Stimulated activated CD8-positive, alpha-beta memory T cell treated with anti-CD3 and anti-CD28 coated beads, Interleukin-15, amount 100 ng/mL, for 48 hours (primary cell): ENCODE data around the gene CDH4.

ENCODE experiments used
- DNase-seq, 2 donors: peaks; one replicate each; pipeline ENCODE4 v3.0.0-alpha.2; 2020; ENCODE audit warnings: low read depth in 2 of 2

CDH4 gene

DNA sequence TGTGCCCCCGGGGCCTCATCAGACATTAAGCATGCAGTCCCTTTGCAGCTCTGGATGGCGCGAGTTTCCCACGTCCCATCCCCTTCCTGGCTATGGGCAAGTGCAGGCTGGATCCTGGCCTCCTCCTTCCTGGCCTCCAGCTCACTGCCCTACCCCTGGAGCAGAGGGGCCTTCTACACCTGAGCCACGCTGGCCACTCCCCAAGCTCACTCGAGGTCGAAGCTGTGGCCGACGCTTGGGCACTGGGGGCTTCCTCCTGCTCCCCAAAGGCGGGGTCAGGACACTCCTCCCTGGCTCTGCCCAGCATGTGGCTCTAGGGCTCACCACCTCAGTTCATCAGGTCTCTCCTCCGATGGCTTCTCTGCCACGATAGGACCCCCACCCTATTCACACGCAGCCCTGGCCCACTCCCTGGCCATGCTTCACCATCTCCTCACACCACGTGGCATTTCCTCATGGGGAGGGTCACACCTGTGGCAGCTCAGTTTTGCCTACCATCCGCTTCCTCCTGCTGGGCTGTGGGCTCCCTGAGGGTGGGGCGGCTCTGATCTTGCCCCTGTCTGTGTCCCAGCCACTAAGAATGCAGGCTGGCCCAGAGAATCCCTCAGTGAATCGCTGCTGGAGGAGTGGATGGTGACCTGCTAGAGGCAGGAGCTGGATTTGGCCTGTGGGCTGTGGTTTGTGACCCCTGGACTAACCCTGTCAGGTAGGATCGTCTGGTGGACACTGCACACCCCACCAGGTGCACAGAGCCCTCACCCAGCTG is 532.9 kb downstream of the CDH4 start:
- no peak for DNase-seq

DNA sequence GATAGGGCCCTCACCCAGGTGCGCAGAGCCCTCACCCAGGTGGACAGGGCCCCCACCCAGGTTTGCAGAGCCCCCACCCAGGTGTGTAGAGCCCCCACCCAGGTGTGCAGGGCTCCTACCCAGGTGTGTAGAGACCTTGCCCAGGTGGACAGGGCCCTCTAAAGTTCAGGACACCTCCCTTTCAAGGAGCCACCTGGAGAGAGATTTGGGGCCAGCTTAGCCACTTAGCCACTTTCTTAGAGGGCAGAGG is 533.4 kb downstream of the CDH4 start:
- no peak for DNase-seq

DNA sequence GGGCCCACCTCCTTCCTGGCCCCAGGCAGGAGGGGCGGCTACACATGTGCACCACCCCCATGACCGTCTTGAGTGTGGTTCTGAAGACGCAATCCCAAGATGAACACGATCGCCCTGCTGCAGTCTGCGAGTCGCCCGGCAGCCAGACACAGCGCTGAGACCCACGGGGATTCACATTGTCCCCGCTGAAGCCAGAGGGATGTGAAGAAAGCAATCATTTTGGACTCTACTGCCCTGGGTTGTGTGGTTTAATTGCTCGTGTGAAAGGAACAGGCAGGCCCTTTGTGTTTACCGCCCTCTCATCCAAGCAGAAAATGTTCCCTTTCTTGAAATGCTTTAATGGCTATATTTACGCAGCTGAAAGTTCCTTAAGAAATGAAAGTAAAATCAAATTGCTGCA is 534.2 kb downstream of the CDH4 start:
- DNase-seq, result no peak

DNA sequence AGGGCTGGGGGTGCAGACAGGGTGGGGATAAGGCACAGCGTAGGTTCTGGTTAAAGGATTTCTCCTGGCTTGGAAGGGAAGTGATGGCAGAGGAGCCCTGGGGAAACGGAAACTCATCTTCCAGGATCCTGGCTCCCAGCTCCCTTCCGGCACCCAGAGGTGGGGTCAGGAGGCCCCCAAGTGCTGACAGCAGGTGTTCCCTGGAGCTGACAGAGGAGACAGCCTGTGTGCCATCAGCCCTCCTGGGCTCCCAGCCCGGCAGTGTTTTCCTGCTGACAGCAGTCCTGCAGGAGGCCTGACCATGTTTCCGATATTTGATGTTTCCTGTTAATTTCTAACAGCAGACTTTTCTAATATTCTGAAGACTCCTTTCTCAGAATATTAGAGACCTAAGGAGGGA is 536.3 kb downstream of the CDH4 start:
- DNase-seq, result no peak

DNA sequence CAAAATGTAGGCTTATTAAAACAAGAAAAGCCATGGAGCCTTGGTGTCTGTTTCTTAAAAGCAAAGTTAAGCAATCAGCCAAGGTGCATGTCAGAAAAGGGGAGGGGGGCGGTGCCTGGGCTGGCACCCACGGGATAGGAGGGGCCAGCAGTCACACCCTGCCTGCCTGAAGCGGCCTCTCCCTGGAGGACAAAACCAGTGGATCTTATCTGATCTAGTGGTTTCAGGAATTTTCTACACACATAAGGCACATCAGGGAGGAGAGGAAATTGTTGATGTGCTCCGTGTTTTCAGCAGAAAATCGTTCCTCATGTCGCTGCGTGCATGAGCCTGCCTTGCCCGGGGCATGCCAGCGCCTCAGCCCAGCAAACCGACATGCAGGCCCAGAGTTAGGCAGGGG is 537.3 kb downstream of the CDH4 start:
- no peak for DNase-seq

DNA sequence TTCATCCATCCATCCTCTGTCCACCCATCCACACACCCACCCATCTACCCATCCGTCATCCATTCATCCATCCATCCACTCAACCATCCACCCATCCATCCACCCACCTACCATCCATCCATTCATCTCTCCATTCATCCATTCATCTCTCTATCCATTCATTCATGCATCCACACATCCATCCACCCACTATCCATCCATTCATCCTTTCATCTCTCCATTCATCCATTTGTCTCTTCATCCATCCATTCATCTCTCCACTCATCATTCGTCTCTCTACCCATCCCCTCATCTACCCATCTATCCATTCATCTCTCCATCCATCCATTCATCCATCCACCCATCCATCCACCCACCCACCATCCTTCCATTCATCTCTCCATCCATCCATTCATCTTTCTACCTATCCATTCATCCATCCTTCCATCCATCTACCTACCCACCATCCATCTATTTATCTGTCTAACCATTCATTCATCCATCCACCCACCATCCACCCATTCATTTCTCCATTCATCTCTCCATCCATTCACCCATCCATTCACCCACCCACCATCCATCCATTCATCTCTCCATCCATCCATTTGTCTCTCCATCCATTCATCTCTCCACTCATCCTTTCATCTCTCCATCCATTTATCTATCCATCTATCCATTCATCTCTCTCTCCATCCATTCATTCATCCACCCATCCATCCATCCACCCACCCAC is 538.2 kb downstream of the CDH4 start:
- DNase-seq, result no peak

DNA sequence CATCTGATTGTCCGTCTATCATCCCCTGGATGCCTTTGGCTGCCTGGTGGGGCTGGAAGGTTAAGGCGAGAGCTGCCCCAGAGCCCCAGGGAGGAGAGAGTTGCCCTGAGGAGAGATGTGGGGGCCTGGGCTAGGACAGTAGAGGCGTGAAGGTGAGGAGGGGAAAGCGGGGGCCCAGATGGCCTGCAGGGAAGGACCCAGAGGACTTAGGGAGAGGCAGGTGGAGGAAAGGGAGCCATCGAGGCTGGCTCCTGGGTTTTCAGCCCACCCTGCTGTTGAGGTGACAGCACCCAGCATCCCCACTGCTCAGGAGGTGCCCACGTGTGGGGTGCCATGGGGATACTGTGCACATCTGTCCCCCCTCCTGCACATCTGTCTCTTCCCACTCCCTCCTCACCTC is 539.9 kb downstream of the CDH4 start:
- DNase-seq, result no peak

DNA sequence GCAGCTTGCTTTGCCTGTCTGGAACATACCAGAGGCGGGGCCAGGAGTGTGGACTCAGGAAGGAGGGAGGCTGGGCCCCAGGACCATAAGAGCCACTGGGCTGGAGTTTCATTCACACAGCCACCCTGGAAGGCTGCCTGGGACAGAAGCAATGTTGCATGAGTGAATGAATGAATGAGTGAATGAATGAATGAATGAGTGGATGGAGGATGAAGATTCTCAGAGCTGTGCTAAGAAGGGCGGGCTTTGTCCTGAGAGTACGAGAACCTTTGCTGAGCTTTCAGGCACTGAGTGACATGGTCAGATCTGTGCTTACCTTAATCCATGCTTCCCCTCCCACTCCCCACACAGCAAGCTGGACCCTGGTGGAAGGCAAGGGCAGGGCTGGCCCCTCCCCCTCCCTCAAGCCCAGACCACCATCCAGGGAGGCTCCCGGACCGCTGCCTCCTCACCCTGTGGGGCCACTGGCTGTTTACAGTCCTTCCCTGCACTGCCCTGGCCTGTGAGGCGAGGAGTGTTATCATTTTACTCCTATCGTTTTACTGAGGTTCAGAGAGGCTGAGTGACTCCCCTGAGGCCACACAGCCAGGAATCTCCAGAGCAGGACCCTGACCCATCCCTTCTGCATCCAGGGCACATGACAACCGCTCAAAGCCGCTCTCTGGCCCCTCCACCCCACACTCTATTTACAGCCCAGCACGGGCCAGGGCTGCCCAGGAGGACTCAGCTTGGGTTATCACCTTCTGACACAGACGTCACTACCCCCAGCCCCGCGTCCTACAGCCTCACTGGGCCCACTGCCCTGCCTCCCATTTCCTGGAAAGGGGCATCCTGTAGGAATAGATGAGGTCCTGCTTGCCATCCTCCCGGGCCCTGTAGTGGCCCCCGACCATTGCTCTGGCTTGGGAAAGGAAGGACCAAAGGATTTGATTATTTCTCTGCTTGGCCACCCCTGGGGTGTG is 543.9 kb downstream of the CDH4 start:
- DNase-seq, result no peak

DNA sequence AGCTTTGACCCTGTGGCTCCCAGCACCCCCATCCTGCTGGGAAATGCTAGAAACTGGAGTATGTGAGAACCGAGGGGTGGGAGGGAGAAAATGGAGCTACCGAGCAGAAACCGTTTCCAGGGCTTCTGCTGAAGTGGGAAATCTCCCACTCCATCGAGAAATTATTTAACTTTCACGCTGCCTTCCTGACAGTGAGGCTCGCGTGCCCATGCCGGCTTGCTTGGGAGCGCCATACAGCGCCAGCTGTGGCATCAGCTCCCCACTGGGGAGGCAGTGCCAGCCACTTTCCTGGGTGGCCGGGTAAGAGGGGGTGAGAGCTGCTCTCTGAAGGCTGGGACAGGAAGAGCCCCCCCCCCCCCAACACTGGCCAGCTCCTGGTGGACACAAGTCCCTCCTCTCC is 544.7 kb downstream of the CDH4 start:
- no peak for DNase-seq

DNA sequence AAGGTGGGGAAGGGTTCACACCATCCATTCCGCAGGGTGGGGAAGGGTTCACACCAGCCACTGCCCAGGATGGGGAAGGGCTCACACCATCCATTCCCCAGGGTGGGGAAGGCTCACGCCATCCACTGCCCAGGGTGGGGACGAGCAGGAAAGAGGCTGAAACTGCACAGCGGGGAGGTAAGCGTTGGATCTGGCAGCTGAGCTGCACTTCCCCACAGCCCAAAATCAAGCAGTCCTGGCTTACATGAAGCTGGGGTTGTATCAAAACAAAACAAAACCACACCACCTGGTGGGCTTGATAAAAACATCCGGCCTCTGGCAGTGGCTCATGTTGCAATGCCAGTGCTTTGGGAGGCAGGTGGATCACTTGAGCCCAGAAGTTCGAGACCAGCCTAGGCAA is 545.1 kb downstream of the CDH4 start:
- no peak for DNase-seq

DNA sequence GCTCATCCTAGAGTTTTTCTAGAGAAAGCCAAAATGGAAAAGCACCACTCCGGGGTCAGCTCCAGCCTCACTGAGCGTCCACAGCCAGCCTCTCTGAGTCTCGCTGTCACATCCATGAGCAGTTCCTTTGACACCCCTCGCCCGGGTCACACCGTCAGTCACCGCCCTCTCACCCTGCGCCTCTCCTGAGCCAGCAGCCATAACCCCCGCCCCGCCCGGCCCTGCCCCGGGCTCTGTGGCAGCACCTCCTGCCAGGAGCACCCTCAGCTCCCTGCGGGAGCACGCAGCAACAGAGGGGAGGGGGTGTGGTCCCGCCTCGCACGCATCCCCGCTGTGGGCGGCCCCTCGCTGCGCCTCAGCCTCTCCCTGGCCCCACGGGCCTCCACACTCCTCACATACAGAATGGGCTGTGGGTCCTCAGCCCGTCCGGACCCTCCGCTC is 545.9 kb downstream of the CDH4 start:
- DNase-seq, result no peak

DNA sequence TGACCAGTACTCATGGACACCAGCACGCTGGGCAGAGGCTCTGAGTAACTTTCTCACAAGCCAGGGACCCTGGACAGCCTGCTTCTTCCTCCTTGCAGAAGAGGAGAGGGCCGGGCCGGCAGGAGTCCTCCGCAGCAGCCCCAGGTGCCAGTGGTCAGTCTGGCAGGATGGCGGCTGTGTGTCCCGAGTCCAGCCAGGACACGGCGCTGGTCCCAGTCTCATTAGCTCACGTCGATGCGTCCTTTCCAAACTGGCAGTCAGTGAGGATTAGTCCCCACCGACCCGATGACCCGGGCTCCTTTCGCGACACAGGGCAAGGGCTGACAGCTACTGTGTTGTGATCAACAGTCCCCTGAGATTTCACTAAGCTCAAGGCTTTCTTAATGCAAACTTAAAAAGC is 546.6 kb downstream of the CDH4 start:
- DNase-seq, result no peak

DNA sequence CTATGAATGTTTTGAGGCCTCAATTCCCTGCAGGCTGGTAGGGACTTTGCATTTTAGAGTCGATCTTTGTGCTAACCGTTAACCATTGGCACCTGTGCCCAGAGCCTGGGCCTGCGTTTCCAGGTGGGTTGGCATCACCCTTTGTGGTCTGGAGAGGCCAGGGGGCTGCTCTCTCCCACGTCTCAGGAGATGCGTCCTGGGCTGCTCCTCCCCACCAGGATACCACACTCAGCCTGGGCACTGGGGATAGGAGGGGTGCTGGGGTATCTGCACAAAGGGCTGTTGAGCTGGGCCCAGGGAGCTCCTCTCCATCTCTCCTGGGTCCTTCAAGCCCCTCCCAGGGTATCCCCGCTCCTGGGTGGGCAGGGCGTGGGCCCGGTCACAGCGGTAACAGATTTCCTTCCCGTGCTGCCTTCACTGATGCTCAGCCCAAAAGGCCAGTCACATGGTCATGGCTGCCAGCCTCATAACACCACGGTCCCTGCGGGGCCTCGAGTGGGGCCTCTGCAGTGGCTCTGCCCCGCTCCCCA is 547.4 kb downstream of the CDH4 start:
- DNase-seq, result no peak

DNA sequence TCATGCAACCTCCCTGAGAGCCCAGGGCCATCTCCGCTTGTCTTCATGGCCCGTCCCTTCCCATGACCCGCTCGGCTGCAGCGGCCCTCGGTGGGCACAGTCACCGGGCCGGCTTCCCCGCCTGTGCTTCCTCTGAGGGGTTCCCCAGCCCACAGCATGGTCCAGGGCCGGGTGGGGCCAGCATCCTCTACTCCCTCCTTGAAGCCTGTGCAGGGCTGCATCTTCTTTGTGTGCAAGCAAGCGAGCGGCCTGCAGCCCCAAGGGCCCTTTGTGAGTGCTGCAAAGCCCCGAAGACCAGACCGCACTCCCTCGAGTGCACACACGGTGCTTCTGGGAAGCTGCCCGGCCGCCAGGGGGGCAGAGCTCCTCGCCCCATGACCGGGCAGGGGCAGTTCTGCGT is 547.9 kb downstream of the CDH4 start:
- DNase-seq, result no peak

DNA sequence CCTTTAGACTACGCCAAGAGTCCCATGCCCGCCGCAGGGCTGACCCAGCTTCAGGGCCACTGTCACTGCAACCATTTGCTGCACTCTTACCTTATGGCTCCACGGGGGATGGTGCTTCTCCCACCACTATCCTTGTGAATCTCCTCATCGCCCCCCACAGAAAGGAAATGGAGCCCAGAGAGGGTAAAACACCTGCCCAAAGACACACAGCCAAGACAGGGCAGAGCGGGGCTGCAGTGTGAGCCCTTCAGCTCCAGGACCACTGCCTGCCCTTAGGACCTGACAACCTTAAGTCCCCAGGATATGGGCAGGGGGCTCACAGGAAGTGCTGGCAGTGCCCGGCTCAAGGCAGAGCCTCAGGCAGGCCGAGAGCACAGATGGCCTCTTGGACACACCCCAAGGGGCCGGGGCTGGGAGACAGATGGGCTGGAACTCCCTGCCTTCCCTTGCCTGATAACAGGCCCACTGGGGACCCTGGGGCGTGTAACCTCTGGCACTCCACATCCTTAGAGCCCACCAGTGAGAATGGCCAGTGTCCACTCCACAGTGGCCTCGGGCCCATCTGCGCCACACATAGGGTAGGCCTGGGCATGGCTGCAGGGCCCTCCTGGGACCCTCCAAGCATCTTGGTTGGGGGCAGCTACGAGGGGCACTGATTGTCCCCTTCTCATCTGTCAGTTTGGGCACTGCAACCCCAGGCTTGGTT is 548.5 kb downstream of the CDH4 start:
- DNase-seq, result no peak

DNA sequence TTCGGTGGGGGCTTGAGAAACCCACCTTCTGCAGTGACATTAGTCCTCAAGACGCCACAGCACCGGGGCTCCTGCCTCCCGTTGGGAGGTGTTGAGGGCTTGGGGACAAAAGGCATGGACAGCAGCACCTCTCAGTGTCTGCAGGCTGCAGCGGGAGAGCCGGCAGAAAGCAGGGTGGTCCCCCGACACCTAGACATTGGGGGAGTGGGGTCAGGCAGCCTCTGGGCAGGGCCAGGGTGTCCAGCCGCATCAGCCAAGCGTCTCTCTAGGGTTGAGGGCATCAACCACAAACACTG is 549.0 kb downstream of the CDH4 start:
- no peak for DNase-seq

DNA sequence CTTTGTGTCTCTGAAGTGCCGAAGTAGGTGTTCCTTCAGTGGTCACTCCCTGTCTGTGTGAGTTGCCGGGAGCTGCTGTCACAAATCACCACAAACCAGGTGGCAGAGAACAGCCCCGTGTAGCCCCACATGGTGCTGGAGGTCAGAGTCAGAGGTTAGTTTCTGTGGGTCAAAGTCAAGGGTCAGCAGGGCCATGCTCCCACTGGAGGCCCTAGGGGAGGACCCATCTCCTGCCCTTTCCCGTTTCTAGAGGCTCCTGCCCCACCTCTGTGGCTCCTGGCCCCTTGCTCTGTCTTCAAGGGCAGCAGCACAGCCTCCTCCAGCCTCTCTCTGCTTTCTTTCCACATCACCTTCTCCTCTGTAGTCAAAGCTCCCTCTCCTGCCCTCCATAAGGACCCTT is 549.4 kb downstream of the CDH4 start:
- no peak for DNase-seq

DNA sequence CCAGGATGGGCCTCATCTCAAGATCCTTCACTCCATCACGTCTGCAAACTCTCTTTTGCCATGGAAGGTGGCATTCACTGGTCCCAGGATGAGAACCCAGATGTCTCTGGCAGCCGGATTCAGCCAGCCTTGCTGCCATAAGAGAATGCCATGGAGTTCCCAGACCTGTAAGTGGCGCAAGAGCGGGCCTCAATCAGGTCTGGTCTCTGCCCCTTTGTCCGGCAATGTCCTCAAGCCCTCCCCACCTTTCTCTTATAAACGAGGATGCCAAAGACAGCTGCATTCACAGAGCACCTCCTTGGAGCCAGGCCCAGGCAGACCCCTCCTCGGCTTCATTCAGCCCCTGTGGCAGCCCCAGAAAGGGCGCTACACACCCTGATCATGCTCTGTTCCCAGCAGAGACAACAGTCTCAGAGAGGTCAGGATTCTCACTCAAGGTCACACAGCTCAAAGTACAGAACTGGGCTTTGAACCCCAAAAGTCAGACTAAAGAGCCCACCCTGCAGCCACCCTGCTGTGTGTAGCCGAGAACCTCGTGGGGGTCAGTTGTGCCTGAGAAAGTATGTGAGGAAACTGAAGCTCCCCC is 549.9 kb downstream of the CDH4 start:
- DNase-seq, result no peak

DNA sequence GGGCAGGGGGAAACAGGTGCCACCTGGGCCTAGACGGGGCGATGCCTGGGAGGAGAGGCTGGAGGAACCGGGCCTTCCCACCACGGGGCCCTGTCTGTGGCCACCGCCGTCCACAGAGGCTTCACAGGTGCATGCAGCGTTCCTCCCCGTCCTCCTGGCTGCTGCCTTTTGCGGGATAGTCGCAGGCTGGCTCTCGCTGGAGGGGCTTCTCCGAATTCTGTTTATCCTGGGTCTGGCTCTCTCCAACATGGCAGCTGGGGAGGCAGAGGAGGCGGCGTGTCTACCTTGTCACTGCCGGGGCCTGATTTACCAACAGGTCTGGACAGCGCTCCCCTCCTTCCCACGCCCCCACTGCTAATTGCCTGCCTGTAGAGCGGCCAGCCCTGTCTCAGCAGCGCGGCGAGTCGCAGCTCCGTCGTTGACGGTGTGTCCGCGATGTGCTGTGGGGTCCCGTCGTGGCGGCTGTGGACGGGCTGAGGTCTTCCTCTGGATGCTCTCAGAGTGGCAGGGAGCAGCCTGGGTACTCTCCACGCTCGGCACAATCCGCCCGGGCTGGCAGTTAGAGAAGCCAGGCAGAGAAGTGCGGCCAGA is 550.8 kb downstream of the CDH4 start:
- no peak for DNase-seq

DNA sequence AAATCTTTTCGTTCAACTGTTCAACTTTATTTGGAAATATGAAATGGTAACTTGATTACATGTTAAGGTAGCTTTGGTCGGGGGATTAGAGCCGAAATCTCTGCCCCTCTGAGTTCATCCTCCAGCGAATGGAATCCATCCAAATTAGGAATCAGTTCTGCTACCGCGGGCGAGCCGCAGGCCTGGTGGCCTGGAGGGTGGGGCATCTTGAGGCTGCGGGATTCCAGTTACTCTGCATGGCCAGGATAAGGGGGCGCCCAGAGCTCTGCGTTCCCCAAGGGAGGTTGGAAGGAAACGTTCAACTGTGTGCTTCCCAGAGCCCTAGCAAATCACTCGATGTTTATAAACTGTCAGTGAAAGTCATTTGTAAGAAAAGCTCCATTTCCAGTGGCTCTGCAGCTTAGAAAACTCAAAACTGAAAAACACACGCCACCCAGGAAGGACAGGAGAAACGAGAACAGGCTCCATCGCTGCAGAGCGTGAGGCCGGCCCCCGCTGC is 551.4 kb downstream of the CDH4 start:
- no peak for DNase-seq
